Measurements from ENCODE around the gene MLIP.

GRCh38 chr6:54157405-54157804 is 46.2 kb downstream of the MLIP start:
- no peak for TF ChIP-seq NFE2L2 (conservative IDR thresholded peaks at IDR 0.05; ENCODE audit: low read length)
- no peak for TF ChIP-seq ESRRA (IDR thresholded peaks at IDR 0.05; ENCODE audit: borderline replicate concordance, low read length)
- TF ChIP-seq CTCF (IDR thresholded peaks at IDR 0.05): no peak
- TF ChIP-seq POLR2A (IDR thresholded peaks at IDR 0.05; ENCODE audit: low read length): no peak
- TF ChIP-seq SREBF2 (IDR thresholded peaks at IDR 0.05): no peak
- no peak for TF ChIP-seq ZFP36 (IDR thresholded peaks at IDR 0.05; ENCODE audit: borderline replicate concordance, partially characterized antibody)
- no peak for TF ChIP-seq MAZ (IDR thresholded peaks at IDR 0.05; ENCODE audit: borderline replicate concordance, low read depth, low read length)
- no peak for TF ChIP-seq KDM5A (IDR thresholded peaks at IDR 0.05)
- TF ChIP-seq ELK1 (IDR thresholded peaks at IDR 0.05; ENCODE audit: low read depth, low read length): no peak
- no peak for TF ChIP-seq RNF2 (IDR thresholded peaks at IDR 0.05; ENCODE audit: borderline replicate concordance, low read depth)
- TF ChIP-seq REST (IDR thresholded peaks at IDR 0.05): no peak
- TF ChIP-seq E2F6 (IDR thresholded peaks at IDR 0.05; ENCODE audit: borderline replicate concordance, low read depth): no peak
